ENCODE measurements around the gene RAB29.
"Not testable (repeated sequence)": the region's sequence is repeated elsewhere in the genome, so short reads cannot be mapped to it uniquely, and the experiment has no call there.

RAB29 gene

GRCh38 chr1:205775015-205775716, at the start of gene RAB29:
Gene RAB29, minus strand, starts transcription at chr1:205775482. Its CDS starts 526 bp downstream, at chr1:205774956.
- peak; percentile 90 for DNase-seq (ENCODE audit: low read depth)
- no peak for TF ChIP-seq CTCF (IDR thresholded peaks at IDR 0.05; ENCODE audit: insufficient read depth, low read depth, low read length, missing control alignments)

GRCh38 chr1:205824180-205824579, 48.9 kb upstream of the RAB29 start:
- no peak for DNase-seq (ENCODE audit: low read depth)
- no peak for TF ChIP-seq CTCF (IDR thresholded peaks at IDR 0.05; ENCODE audit: insufficient read depth, low read depth, low read length, missing control alignments)
- no peak overlapping the region for H3K4me3 ChIP-seq (ENCODE audit: low read depth, low read length)

More at GRCh38 chr1:205775015-205775716, at the start of gene RAB29:
- peak within 1 kb of the TSS; percentile 78 for H3K4me3 ChIP-seq (ENCODE audit: low read depth, low read length)

GRCh38 chr1:205823260-205823659, 48.0 kb upstream of the RAB29 start:
- DNase-seq (ENCODE audit: low read depth); H3K4me3 ChIP-seq (ENCODE audit: low read depth, low read length): not testable (repeated sequence)

- H3K4me3 ChIP-seq (ENCODE audit: low read depth, low read length) = no peak overlapping the region
- TF ChIP-seq CTCF (IDR thresholded peaks at IDR 0.05; ENCODE audit: insufficient read depth, low read depth, low read length, missing control alignments) = no peak
- no peak for DNase-seq (ENCODE audit: low read depth)
Measured at GRCh38 chr1:205822397-205822796, 47.1 kb upstream of the RAB29 start.

GRCh38 chr1:205817988-205818387, 42.7 kb upstream of the RAB29 start:
- no peak for TF ChIP-seq CTCF (IDR thresholded peaks at IDR 0.05; ENCODE audit: insufficient read depth, low read depth, low read length, missing control alignments)
- DNase-seq (ENCODE audit: low read depth) = no peak
- no peak overlapping the region for H3K4me3 ChIP-seq (ENCODE audit: low read depth, low read length)

GRCh38 chr1:205817364-205817763, 42.1 kb upstream of the RAB29 start:
- TF ChIP-seq CTCF (IDR thresholded peaks at IDR 0.05; ENCODE audit: insufficient read depth, low read depth, low read length, missing control alignments) = no peak
- no peak overlapping the region for H3K4me3 ChIP-seq (ENCODE audit: low read depth, low read length)
- DNase-seq (ENCODE audit: low read depth) = no peak

GRCh38 chr1:205813755-205814058, 38.4 kb upstream of the RAB29 start:
- H3K4me3 ChIP-seq (ENCODE audit: low read depth, low read length) = peak overlapping the region; percentile 84
- no peak for TF ChIP-seq CTCF (IDR thresholded peaks at IDR 0.05; ENCODE audit: insufficient read depth, low read depth, low read length, missing control alignments)
- no peak for DNase-seq (ENCODE audit: low read depth)

All from GM12865 (cell line).